ENCODE data around the gene PLPP6.

DNA sequence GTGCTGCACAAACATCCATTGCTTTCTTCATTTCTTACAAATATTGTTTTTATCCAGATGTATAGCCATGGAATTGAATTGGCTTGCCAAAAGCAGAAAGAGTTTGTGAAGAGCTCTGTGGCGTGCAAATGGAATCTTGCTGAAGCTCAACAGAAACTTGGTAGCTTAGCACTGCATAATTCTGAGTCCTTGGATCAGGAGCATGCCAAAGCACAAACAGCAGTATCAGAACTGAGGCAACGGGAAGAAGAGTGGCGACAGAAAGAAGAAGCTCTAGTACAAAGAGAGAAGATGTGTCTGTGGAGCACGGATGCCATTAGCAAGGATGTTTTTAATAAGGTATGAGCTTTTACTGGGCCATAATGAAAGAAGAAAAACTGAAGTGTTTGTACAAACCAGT, 22.7 kb downstream of the PLPP6 start:
- TF ChIP-seq RXRA (IDR thresholded peaks at IDR 0.05; ENCODE audit: insufficient read depth, low read depth, low read length) (no peak), POLR2AphosphoS5 (IDR thresholded peaks at IDR 0.05; ENCODE audit: low read depth, low read length) (no peak)

All from H1 (cell line).